Testis (tissue), 3 donors: ENCODE data around the gene KIF2A. TPM values are rescaled to one million over a fixed set of nuclear protein-coding genes. Genes with fewer than 3 reads are reported as not detected.

Experiments used
- DNase-seq: peaks from one replicate; pipeline ENCODE4 v3.0.0-alpha.2; 2019
- H3K27ac ChIP-seq, 2 donors: fragments of 200-600 bp; sonication (generic); one replicate each; pipeline ENCODE4 v1.5.1; 2019
- H3K27me3 ChIP-seq: fragments of 200-600 bp; sonication (generic); one replicate; pipeline ENCODE4 v1.5.1; 2019
- H3K36me3 ChIP-seq: fragments of 200-600 bp; sonication (generic); one replicate; pipeline ENCODE4 v1.5.1; 2017; ENCODE audit warnings: low read depth; ENCODE audit errors: missing control alignments
- H3K4me1 ChIP-seq: fragments of 200-600 bp; sonication (generic); one replicate; pipeline ENCODE4 v1.5.1; 2019
- H3K4me3 ChIP-seq, 2 donors: fragments of 200-600 bp; sonication (generic); one replicate each; pipeline ENCODE4 v1.5.1; 2017 to 2019
- H3K9me3 ChIP-seq: fragments of 200-600 bp; sonication (generic); one replicate; pipeline ENCODE4 v1.5.1; 2017
- CTCF ChIP-seq, 3 experiments: fragments of 450-650 bp in 2 of 3; fragments of 200-600 bp in 1 of 3; sonication (generic) in 1 of 3; IDR thresholded peaks; one replicate each; pipeline ENCODE4 v1.5.1; 2016 to 2019; ENCODE audit warnings: antibody characterized with exemption in 3 of 3, mild to moderate bottlenecking in 2 of 3, moderate library complexity in 1 of 3
- POLR2A ChIP-seq: fragments of 450-650 bp; IDR thresholded peaks from one replicate; pipeline ENCODE4 v1.6.1; 2017; ENCODE audit warnings: antibody characterized with exemption, mild to moderate bottlenecking, moderate library complexity
- WGBS, 2 donors: methylation state at CpG; one replicate each; pipeline ENCODE4 v1.1.5; 2018; 5-methylcytosine and 5-hydroxymethylcytosine counted together
- intact Hi-C: fragments of 100-400 bp; cut with DNase I; formaldehyde crosslinking; loops from one replicate; pipeline ENCODE4 v1.15.1; 2023; ENCODE audit warnings: low total_unique reads
- polyA plus RNA-seq: library from polyadenylated mRNA; stranded (reverse); fragments of 350-450 nt; fragmentation: Illumina TruSeq; extraction: RNeasy Lipid Tissue Mini Kit (QIAGEN cat#74804); gene quantifications from one replicate; pipeline ENCODE4 v1.2.3, GENCODE V29; 2014; ENCODE audit warnings: low read depth, low replicate concordance; ENCODE audit not compliant: insufficient read depth
- total RNA-seq, 2 donors: library from RNA; depleted of rRNA; stranded (reverse); fragments of >200 nt; gene quantifications; one replicate each; pipeline ENCODE4 v1.2.3, GENCODE V29; 2016

KIF2A gene
- total and polyA plus RNA-seq, 3 donors from 2014 or later, result 80.0 to 91.5 (median 86.5) TPM

- no peak for TF ChIP-seq CTCF (IDR thresholded peaks at IDR 0.05)
- no peak for TF ChIP-seq POLR2A
- H3K36me3 ChIP-seq, result no peaks in the 10 kb centered on the region
- H3K4me3 ChIP-seq, result no peak overlapping the region
- 93 to 100% methylated on average over 3 of the region's 3 CpGs for WGBS, 2 donors
- intact Hi-C loops, result no loop called here
- no peak for DNase-seq
- no peak overlapping the region for H3K27ac ChIP-seq
- H3K9me3 ChIP-seq, result no peaks in the 10 kb centered on the region
- no peaks in the 10 kb centered on the region for H3K27me3 ChIP-seq
- no peaks in the 10 kb centered on the region for H3K4me1 ChIP-seq
Observed at GRCh38 chr5:62362701-62363100, 56.7 kb downstream of the KIF2A start.

- Histone ChIP-seq H3K27me3 (no peaks in the 10 kb centered on the region), H3K27ac (no peak overlapping the region), H3K36me3 (no peaks in the 10 kb centered on the region), H3K9me3 (no peaks in the 10 kb centered on the region), H3K4me3 (no peak overlapping the region), H3K4me1 (no peaks in the 10 kb centered on the region)
- WGBS, 2 donors, result 88 to 92% methylated on average over 2 of the region's 2 CpGs
- TF ChIP-seq POLR2A (no peak), CTCF (IDR thresholded peaks at IDR 0.05) (no peak)
- intact Hi-C loops, result no loop called here
- no peak for DNase-seq
Observed at GRCh38 chr5:62369039-62369438, 63.0 kb downstream of the KIF2A start.

- Histone ChIP-seq H3K4me3 (no peak overlapping the region), H3K36me3 (no peaks in the 10 kb centered on the region), H3K4me1 (no peaks in the 10 kb centered on the region), H3K27ac (no peak overlapping the region), H3K9me3 (no peaks in the 10 kb centered on the region), H3K27me3 (no peaks in the 10 kb centered on the region)
- no peak for DNase-seq
- intact Hi-C loops, result no loop called here
- TF ChIP-seq CTCF (IDR thresholded peaks at IDR 0.05) (no peak), POLR2A (no peak)
Observed at GRCh38 chr5:62371409-62371808, 65.4 kb downstream of the KIF2A start.

DNA sequence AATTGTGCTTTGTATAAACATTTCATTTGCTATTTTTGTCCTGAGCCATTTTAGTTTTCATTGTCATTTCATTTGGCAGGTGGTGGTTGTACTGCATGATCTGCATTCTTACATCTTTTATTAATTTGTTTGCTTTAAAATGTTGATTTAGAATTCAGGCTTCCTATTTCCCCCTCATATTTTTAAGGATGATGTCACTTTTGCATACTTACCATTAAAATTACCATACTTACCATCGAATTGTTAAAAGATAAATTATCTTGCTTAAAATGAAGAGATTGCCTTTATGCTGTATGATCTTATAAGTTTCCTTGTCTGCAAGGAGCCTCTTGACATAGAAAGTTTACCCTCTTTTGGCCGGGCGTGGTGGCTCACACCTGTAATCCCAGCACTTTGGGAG lies 66.6 kb downstream of the KIF2A start:
- 89 to 92% methylated on average over 3 of the region's 3 CpGs for WGBS, 2 donors
- H3K36me3 ChIP-seq, result no peaks in the 10 kb centered on the region
- no peak overlapping the region for H3K27ac ChIP-seq
- intact Hi-C loops, result no loop called here
- no peak for TF ChIP-seq POLR2A
- TF ChIP-seq CTCF (IDR thresholded peaks at IDR 0.05), result no peak
- H3K27me3 ChIP-seq, result no peaks in the 10 kb centered on the region
- no peak for DNase-seq
- H3K4me1 ChIP-seq, result no peaks in the 10 kb centered on the region
- H3K4me3 ChIP-seq, result no peak overlapping the region
- H3K9me3 ChIP-seq, result no peaks in the 10 kb centered on the region

- Histone ChIP-seq H3K36me3 (no peaks in the 10 kb centered on the region), H3K27me3 (no peaks in the 10 kb centered on the region), H3K4me1 (no peaks in the 10 kb centered on the region), H3K4me3 (no peak overlapping the region), H3K27ac (no peak overlapping the region), H3K9me3 (no peaks in the 10 kb centered on the region)
- WGBS, 2 donors, result 94 to 98% methylated on average over 3 of the region's 3 CpGs
- TF ChIP-seq POLR2A, result no peak
- intact Hi-C loops, result no loop called here
- DNase-seq, result no peak
Observed at GRCh38 chr5:62373382-62373781, 67.4 kb downstream of the KIF2A start.
